GOT3 (cell line): Measurements from ENCODE around the gene PAFAH2.

Experiments
- DNase-seq: peaks from one replicate; lab custom pipeline; 2025; ENCODE audit warnings: mixed read lengths; lab: John Stamatoyannopoulos, UW

PAFAH2 gene

GRCh38 chr1:25997828-25998761 lies at the start of gene PAFAH2:
Gene PAFAH2, minus strand, starts transcription at chr1:25998063. Its CDS starts 7,247 bp downstream, at chr1:25990816.
- DNase-seq = peak; percentile 91

GRCh38 chr1:26047278-26047874 lies 49.5 kb upstream of the PAFAH2 start:
- DNase-seq = no peak

- DNase-seq = no peak
Measured at GRCh38 chr1:26046246-26047095, 48.6 kb upstream of the PAFAH2 start.

- no peak for DNase-seq
Measured at GRCh38 chr1:26045722-26046245, 47.9 kb upstream of the PAFAH2 start, which contains the start of gene SLC30A2. Gene SLC30A2, minus strand, starts transcription at chr1:26046118. Its CDS starts 222 bp downstream, at chr1:26045896.

- no peak for DNase-seq
Measured at GRCh38 chr1:26044971-26045721, 47.3 kb upstream of the PAFAH2 start.

DNA sequence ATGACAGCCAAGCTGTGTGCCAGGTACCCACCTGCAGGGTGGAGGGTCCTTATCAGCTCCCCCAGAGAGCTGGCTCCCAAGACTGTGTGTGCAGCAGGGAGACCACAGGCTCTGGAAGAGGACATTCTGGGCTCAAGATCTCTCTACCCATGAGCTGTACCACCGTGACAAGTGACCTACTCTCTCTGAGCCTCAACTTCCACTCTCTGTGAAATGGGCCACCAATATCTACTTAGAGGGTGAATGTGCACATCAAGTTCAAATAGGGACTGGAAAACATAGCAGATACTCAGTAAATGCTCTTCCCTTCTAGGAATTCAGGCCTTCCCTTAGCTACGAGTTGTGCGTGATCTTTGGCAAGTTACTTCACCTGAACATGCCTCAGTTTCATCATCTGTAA lies 46.6 kb upstream of the PAFAH2 start:
- no peak for DNase-seq

DNA sequence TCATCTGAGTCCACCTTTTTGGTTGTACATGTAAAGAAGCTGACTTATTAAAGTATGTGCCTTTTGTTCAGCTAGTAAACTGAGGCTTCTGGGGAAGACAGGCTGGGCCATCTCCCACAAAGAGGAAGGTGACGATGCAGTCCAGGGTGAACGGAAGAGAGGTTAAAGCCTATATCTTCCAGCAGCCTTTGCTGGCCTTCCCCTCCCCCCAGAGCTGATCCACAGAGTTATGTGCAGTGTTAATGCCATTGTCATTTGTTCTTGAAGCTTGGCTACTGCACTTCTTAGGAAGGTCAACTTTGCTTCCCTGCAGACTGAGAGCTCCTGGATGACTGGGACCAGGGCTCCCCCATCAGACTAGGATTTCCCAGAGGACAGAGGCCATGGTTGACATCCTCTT lies 45.9 kb upstream of the PAFAH2 start:
- DNase-seq = no peak

GRCh38 chr1:26041978-26042377 lies 44.1 kb upstream of the PAFAH2 start:
- no peak for DNase-seq

- no peak for DNase-seq
Measured at GRCh38 chr1:26041401-26041800, 43.5 kb upstream of the PAFAH2 start.

DNA sequence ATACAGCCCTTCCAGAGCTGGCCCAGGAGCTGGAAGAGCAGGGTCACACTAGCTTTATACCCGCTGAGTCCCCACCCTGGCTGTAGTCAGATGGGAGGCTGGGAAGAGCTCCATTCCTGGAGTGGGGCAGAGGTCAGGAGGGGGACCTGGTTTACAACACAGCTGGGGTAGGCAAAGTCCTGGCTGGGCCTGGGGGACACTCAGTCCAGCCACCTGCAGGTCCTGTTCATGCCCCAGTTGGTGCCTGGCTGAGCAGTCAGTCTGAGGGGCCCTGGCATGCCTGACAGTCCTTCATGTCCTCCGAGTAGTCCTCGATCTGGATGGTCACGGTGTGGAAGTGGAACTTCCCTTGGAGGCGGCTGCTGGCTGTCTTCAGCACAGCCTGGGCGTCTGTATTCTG lies 41.0 kb upstream of the PAFAH2 start:
- DNase-seq = no peak

DNA sequence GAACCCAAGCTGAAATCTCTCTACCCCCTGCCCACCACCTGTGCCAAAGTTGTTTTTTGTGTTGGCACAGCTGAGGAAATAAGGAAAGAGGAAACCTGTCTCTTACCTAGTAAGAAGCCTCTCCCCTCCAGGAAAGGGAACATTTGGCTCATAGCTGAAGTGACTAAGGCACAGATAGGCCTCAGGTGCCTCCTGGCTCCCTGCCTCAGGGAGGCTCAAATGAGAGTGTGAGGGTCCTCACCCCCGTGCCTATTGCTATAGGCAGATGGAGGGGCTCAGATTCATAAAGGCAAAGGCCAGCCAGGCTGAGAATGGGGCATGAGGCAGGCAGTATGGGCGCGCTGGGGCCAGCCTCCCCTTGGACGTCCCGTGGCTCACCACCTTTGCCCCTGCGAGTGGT lies 40.6 kb upstream of the PAFAH2 start:
- DNase-seq = no peak

- no peak for DNase-seq
Measured at GRCh38 chr1:26037904-26038303, 40.0 kb upstream of the PAFAH2 start.

GRCh38 chr1:26036756-26037281 lies 39.0 kb upstream of the PAFAH2 start:
- DNase-seq = no peak

DNA sequence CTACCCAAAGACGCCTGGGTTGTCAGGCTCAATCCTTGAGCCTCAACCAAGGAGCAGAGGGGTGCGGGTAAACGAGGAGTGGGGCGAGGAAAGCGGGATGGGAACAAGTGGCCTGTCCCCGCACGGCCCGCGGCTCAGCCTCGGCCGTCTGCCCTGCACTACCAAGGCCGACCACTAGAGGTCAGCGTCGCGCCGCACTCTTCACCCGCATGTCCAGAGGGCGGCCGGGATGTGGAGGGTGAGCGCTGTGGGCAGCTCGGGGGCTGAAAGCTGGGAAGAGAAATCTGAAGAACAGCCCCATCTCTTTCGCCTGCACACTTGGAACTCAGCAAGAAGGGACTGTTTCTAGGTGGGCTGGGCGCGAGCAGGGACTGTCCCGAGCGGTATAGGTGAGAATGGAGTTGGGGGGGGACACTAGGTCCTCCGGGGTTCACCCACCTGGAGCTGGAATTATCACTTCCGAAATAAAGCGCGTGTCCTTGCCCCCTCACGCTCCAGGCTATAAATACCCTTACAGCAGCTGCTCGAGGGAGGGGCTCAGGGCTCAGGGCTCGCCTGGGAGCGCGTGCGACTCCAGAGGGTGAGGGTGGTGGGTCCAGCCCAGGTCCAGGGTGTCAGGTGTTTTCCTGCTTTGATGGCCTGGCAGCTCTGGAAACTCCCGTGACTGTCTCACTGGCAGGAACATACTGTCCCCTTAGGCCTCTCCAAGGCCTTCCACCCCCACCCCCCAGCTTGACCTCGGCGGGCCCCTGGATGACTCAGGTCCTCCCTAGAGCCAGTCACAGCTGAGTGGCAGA lies 38.3 kb upstream of the PAFAH2 start:
- DNase-seq = peak; percentile 49

DNA sequence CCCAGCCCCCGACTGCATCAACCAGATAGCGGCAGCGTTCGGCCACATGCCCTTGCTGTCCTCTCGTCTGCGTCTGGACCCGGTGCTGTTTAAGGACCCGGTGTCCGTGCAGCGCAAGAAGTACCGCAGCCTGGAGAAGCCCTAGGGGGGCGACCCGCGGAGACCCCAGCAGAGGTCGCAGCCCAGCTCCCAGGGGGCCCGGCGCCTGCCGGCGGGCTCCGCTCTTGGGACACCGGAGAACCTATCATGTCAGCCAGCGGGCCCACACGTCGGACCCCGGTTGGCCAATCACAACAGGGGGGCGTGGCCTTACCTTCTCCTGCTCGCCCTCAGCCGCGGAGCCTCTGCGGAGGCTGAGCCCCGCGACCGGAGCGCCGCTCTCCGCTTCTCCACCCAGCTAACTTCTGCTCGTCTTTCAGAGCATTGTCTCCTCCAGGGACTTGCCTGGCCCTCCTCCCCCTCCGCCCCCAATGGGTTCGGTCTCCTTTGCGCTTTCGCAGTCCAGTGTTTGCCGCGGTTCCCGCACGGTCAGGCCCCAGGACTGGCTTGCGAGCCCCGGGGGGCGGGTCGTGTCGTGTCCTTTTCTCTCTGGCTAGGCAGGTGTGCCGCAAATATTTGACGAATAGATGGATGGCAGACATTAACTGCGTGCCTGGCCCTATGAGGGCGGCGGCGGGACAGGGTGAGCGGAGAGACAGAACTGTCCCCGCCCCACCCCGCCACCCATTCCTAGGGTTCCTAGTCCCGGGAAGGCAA lies 37.5 kb upstream of the PAFAH2 start:
- peak; percentile 37 for DNase-seq

- no peak for DNase-seq
Measured at GRCh38 chr1:26034504-26035202, 36.8 kb upstream of the PAFAH2 start.

DNA sequence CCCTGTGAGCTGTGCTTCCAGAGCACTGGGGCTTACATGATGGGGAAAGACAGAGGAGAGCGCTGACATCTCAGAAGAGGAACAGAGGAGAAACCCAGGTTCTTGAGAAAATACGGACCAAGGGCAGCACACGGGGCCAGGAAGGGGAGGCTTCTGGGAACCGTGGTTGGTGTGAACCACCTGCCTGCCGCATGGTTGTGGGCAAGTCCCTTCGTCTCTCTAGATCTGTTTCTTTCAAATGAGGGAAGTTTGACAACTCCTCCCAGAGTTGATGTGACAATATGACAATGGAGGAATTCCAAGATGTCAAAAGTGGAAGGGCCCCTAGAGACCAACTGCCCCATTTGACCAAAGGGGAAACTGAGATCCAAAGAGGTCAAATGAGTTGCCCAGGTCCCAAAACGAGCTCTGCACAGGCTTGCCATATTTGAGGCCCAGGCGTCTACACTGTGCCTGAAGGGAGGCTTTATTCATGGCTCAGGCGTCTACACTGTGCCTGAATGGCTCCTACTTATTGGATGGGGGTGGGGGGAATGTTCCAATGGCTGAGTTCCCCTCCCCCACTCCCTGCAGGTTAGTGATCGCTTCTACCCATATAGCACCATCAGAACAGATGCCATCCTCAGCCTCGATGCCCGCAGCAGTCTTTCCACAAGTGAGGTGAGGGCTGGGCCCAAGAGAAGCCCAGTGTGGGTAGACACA lies 34.9 kb upstream of the PAFAH2 start:
- DNase-seq = no peak

DNA sequence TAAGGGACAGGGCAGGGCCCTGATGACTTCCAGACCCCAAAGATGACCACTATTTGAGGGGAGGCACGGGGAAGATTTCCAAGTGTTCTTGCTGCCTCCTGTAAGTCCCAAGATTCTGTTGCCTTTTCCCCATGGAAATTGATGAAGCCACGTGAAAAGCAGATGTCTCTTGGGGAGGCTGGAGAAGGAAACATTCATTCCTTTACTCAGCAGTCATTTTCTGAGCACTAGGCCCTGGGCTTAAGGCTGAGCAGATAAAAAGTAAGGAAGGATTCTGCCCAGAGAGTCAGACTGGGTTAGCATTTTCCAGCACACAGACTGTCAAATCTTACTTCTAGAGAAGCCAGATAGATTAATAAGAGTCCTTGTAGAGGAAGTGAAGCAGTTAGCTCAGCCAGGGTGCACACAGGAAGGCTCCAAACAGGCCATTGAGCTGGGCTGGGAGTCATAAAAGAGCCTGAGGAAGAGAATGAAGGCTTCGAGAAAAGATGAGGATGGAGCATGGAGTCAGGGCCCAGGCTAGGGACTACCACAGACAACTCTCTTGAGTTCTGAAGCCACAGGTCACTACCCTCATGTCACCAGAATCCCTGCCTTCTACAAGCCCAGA lies 33.9 kb upstream of the PAFAH2 start:
- DNase-seq = no peak
